Measurements from ENCODE around the gene TPI1.
"Not testable (repeated sequence)": the region's sequence is repeated elsewhere in the genome, so short reads cannot be mapped to it uniquely, and the experiment has no call there.

Gene TPI1

GRCh38 chr12:6879824-6880223 lies 12.5 kb downstream of the TPI1 start:
- Histone ChIP-seq H3K4me1 (ENCODE audit: control insufficient read depth, insufficient read depth, low read depth, low read length) (peaks cover 13% of the 10 kb centered on the region), H3K79me1 (replicated peaks; ENCODE audit: low read length, poor library complexity, severe bottlenecking) (peaks cover 19% of the 10 kb centered on the region), H3K36me3 (ENCODE audit: control insufficient read depth in 1 of 2, insufficient read depth in 2 of 2, low read depth in 1 of 2, low read length in 2 of 2) (peaks cover 18 to 28% of the 10 kb centered on the region in 2 experiments), H2AK5ac (ENCODE audit: low read length, severe bottlenecking) (peak overlapping the region; percentile 7)
- 83% methylated on average over 9 of the region's 11 CpGs for WGBS
- not testable (repeated sequence) for H3K9ac ChIP-seq (ENCODE audit: low read length); H3K14ac ChIP-seq (ENCODE audit: low read length in 2 of 2); H4K8ac ChIP-seq (ENCODE audit: low read length); H3K4me2 ChIP-seq (ENCODE audit: low read length, poor library complexity, severe bottlenecking); H3K4me3 ChIP-seq (ENCODE audit: insufficient read depth in 1 of 2, low read depth in 1 of 2, low read length in 2 of 2); H2BK12ac ChIP-seq (ENCODE audit: low read length in 2 of 2); H2AFZ ChIP-seq (ENCODE audit: low read depth, low read length); H2BK120ac ChIP-seq (ENCODE audit: low read depth, low read length); H3K23ac ChIP-seq (ENCODE audit: low read length in 2 of 2); H3K18ac ChIP-seq (ENCODE audit: low read depth in 1 of 2, low read length in 2 of 2); H3K4ac ChIP-seq (ENCODE audit: low read depth in 1 of 2, low read length in 2 of 2); H2BK5ac ChIP-seq (ENCODE audit: low read depth, low read length, poor library complexity, severe bottlenecking); H3K27ac ChIP-seq (ENCODE audit: low read length, poor library complexity, severe bottlenecking); H2BK15ac ChIP-seq (ENCODE audit: low read depth, poor library complexity, severe bottlenecking); H3K27me3 ChIP-seq (ENCODE audit: control insufficient read depth in 1 of 2, insufficient read depth in 1 of 2, low read length in 2 of 2); H4K91ac ChIP-seq (ENCODE audit: low read length); DNase-seq; H3K9me3 ChIP-seq (ENCODE audit: control insufficient read depth, low read length)

DNA sequence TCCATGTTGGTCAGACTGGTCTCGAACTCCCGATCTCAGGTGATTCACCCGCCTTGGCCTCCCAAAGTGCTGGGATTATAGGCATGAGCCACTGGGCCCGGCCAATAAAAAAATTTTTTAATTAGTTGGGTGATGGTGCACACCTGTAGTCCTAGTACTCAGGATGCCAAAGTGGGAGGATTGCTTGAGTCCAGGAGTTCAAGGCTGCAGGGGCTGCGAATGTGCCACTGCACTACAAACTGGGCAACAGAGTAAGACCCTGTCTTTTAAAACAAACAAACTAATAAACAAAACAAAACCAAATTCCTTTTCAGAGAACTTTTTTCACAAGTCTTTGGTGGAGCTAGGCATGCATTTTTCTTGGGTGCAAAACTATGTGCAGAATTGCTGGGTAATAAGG lies 15.9 kb downstream of the TPI1 start:
- H2BK15ac ChIP-seq (ENCODE audit: low read depth, poor library complexity, severe bottlenecking), result no peak overlapping the region
- no peak overlapping the region for H3K23ac ChIP-seq (ENCODE audit: low read length in 2 of 2)
- 100% methylated on average over 5 of the region's 5 CpGs for WGBS
- peaks cover 16% of the 10 kb centered on the region for H3K79me1 ChIP-seq (replicated peaks; ENCODE audit: low read length, poor library complexity, severe bottlenecking)
- H3K9ac ChIP-seq (ENCODE audit: low read length), result no peak overlapping the region
- H4K8ac ChIP-seq (ENCODE audit: low read length), result no peak overlapping the region
- H3K27me3 ChIP-seq (ENCODE audit: control insufficient read depth in 1 of 2, insufficient read depth in 1 of 2, low read length in 2 of 2), result no peaks in the 10 kb centered on the region
- no peak overlapping the region for H2BK5ac ChIP-seq (ENCODE audit: low read depth, low read length, poor library complexity, severe bottlenecking)
- no peak for DNase-seq
- H3K4me3 ChIP-seq (ENCODE audit: insufficient read depth in 1 of 2, low read depth in 1 of 2, low read length in 2 of 2), result no peak overlapping the region
- H3K14ac ChIP-seq (ENCODE audit: low read length in 2 of 2), result no peak overlapping the region
- H2BK120ac ChIP-seq (ENCODE audit: low read depth, low read length), result no peak overlapping the region
- H3K4ac ChIP-seq (ENCODE audit: low read depth in 1 of 2, low read length in 2 of 2), result no peak overlapping the region
- H3K27ac ChIP-seq (ENCODE audit: low read length, poor library complexity, severe bottlenecking), result no peak overlapping the region
- H2BK12ac ChIP-seq (ENCODE audit: low read length in 2 of 2), result no peak overlapping the region
- peaks cover 15 to 21% of the 10 kb centered on the region in 2 experiments for H3K36me3 ChIP-seq (ENCODE audit: control insufficient read depth in 1 of 2, insufficient read depth in 2 of 2, low read depth in 1 of 2, low read length in 2 of 2)
- H3K18ac ChIP-seq (ENCODE audit: low read depth in 1 of 2, low read length in 2 of 2), result no peak overlapping the region
- H2AFZ ChIP-seq (ENCODE audit: low read depth, low read length), result no peak overlapping the region
- H4K91ac ChIP-seq (ENCODE audit: low read length), result no peak overlapping the region
- H3K4me2 ChIP-seq (ENCODE audit: low read length, poor library complexity, severe bottlenecking), result no peak overlapping the region
- H3K9me3 ChIP-seq (ENCODE audit: control insufficient read depth, low read length), result no peaks in the 10 kb centered on the region
- peaks cover 19% of the 10 kb centered on the region for H3K4me1 ChIP-seq (ENCODE audit: control insufficient read depth, insufficient read depth, low read depth, low read length)
- H2AK5ac ChIP-seq (ENCODE audit: low read length, severe bottlenecking), result no peak overlapping the region

GRCh38 chr12:6883683-6884082 lies 16.4 kb downstream of the TPI1 start:
- Histone ChIP-seq H4K8ac (ENCODE audit: low read length) (no peak overlapping the region), H2AK5ac (ENCODE audit: low read length, severe bottlenecking) (no peak overlapping the region), H2AFZ (ENCODE audit: low read depth, low read length) (no peak overlapping the region), H2BK15ac (ENCODE audit: low read depth, poor library complexity, severe bottlenecking) (no peak overlapping the region), H3K9ac (ENCODE audit: low read length) (no peak overlapping the region), H3K4me2 (ENCODE audit: low read length, poor library complexity, severe bottlenecking) (no peak overlapping the region), H3K79me1 (replicated peaks; ENCODE audit: low read length, poor library complexity, severe bottlenecking) (peaks cover 16% of the 10 kb centered on the region), H3K23ac (ENCODE audit: low read length in 2 of 2) (no peak overlapping the region), H2BK5ac (ENCODE audit: low read depth, low read length, poor library complexity, severe bottlenecking) (no peak overlapping the region), H3K36me3 (ENCODE audit: control insufficient read depth in 1 of 2, insufficient read depth in 2 of 2, low read depth in 1 of 2, low read length in 2 of 2) (peaks cover 15 to 25% of the 10 kb centered on the region in 2 experiments), H3K27ac (ENCODE audit: low read length, poor library complexity, severe bottlenecking) (no peak overlapping the region), H3K4ac (ENCODE audit: low read depth in 1 of 2, low read length in 2 of 2) (no peak overlapping the region), H2BK120ac (ENCODE audit: low read depth, low read length) (no peak overlapping the region), H4K91ac (ENCODE audit: low read length) (no peak overlapping the region), H3K18ac (ENCODE audit: low read depth in 1 of 2, low read length in 2 of 2) (no peak overlapping the region), H3K14ac (ENCODE audit: low read length in 2 of 2) (no peak overlapping the region), H3K4me1 (ENCODE audit: control insufficient read depth, insufficient read depth, low read depth, low read length) (peaks cover 19% of the 10 kb centered on the region), H2BK12ac (ENCODE audit: low read length in 2 of 2) (no peak overlapping the region), H3K27me3 (ENCODE audit: control insufficient read depth in 1 of 2, insufficient read depth in 1 of 2, low read length in 2 of 2) (no peaks in the 10 kb centered on the region), H3K4me3 (ENCODE audit: insufficient read depth in 1 of 2, low read depth in 1 of 2, low read length in 2 of 2) (no peak overlapping the region), H3K9me3 (ENCODE audit: control insufficient read depth, low read length) (no peaks in the 10 kb centered on the region)
- no peak for DNase-seq
- 97% methylated on average over 11 of the region's 11 CpGs for WGBS

DNA sequence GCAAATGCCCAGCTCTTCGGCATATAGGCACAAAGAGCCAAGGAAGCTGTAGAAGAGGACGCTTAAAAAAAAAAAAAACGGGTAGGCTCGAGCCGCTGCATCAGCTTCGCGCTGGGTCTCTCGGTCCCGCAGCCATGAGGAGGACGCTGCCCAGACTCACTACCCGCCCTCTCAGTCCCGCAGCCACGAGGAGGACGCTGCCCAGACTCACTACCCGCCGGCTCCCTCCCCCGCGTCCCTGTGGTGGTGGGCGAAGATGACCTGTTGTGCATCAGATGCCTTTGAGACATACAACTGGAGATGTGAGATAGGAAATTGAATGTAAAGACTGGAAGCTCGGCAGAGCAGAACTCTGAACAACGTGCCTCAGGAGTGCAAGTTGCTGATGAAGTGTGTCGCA lies 17.2 kb downstream of the TPI1 start:
- Histone ChIP-seq H2BK12ac (ENCODE audit: low read length in 2 of 2) (no peak overlapping the region), H2BK5ac (ENCODE audit: low read depth, low read length, poor library complexity, severe bottlenecking) (no peak overlapping the region), H2AK5ac (ENCODE audit: low read length, severe bottlenecking) (peak overlapping the region; percentile 13), H3K27ac (ENCODE audit: low read length, poor library complexity, severe bottlenecking) (no peak overlapping the region), H3K79me1 (replicated peaks; ENCODE audit: low read length, poor library complexity, severe bottlenecking) (peaks cover 14% of the 10 kb centered on the region), H2BK15ac (ENCODE audit: low read depth, poor library complexity, severe bottlenecking) (no peak overlapping the region), H3K36me3 (ENCODE audit: control insufficient read depth in 1 of 2, insufficient read depth in 2 of 2, low read depth in 1 of 2, low read length in 2 of 2) (peaks cover 15 to 25% of the 10 kb centered on the region in 2 experiments), H2AFZ (ENCODE audit: low read depth, low read length) (no peak overlapping the region), H3K4me1 (ENCODE audit: control insufficient read depth, insufficient read depth, low read depth, low read length) (peaks cover 19% of the 10 kb centered on the region), H3K4me3 (ENCODE audit: insufficient read depth in 1 of 2, low read depth in 1 of 2, low read length in 2 of 2) (no peak overlapping the region), H3K23ac (ENCODE audit: low read length in 2 of 2) (no peak overlapping the region), H4K91ac (ENCODE audit: low read length) (no peak overlapping the region), H3K14ac (ENCODE audit: low read length in 2 of 2) (no peak overlapping the region), H3K4me2 (ENCODE audit: low read length, poor library complexity, severe bottlenecking) (no peak overlapping the region), H3K27me3 (ENCODE audit: control insufficient read depth in 1 of 2, insufficient read depth in 1 of 2, low read length in 2 of 2) (no peaks in the 10 kb centered on the region), H3K18ac (ENCODE audit: low read depth in 1 of 2, low read length in 2 of 2) (no peak overlapping the region), H2BK120ac (ENCODE audit: low read depth, low read length) (no peak overlapping the region), H3K9me3 (ENCODE audit: control insufficient read depth, low read length) (no peaks in the 10 kb centered on the region), H4K8ac (ENCODE audit: low read length) (no peak overlapping the region), H3K9ac (ENCODE audit: low read length) (no peak overlapping the region), H3K4ac (ENCODE audit: low read depth in 1 of 2, low read length in 2 of 2) (no peak overlapping the region)
- WGBS, result 90% methylated on average over 22 of the region's 22 CpGs
- DNase-seq, result no peak
